ENCODE results near the gene RNF213.

- TF ChIP-seq CTCF (IDR thresholded peaks at IDR 0.05 in 2 of 3, conservative IDR thresholded peaks at IDR 0.05 in 1 of 3; ENCODE audit: borderline replicate concordance in 1 of 3, insufficient read depth in 1 of 3, low read depth in 2 of 3, low read length in 2 of 3): no peak
- TF ChIP-seq REST (IDR thresholded peaks at IDR 0.05; ENCODE audit: low read depth): no peak
- no peak for TF ChIP-seq SP1 (IDR thresholded peaks at IDR 0.05; ENCODE audit: low read depth)
Measured at GRCh38 chr17:80248001-80248893, 12.4 kb upstream of the RNF213 start.
